NT2/D1 (cell line): Measurements from ENCODE around the gene HBG1.

Experiments
- YY1 ChIP-seq: IDR thresholded peaks from 2 replicates; pipeline ENCODE4 v1.6.1; 2011; ENCODE audit not compliant: insufficient read length, insufficient read depth
- ZNF274 ChIP-seq: IDR thresholded peaks from 2 replicates; pipeline ENCODE4 v1.6.1; 2011; ENCODE audit warnings: mild to moderate bottlenecking, low read depth, low read length

GRCh38 chr11:5297721-5298323 is 48.2 kb upstream of the HBG1 start:
- no peak for TF ChIP-seq YY1
- no peak for TF ChIP-seq ZNF274
